ENCODE results near the gene CELSR1.

CELSR1 gene

GRCh38 chr22:46551321-46551720, 13.9 kb upstream of the CELSR1 start:
- DNase-seq: no peak

- DNase-seq: no peak
Observed at GRCh38 chr22:46549971-46550641, 12.7 kb upstream of the CELSR1 start.

GRCh38 chr22:46549563-46549840, 12.1 kb upstream of the CELSR1 start:
- no peak for DNase-seq

- DNase-seq: no peak
Observed at GRCh38 chr22:46547883-46548244, 10.4 kb upstream of the CELSR1 start.

- DNase-seq: no peak
Observed at GRCh38 chr22:46547179-46547882, 9.9 kb upstream of the CELSR1 start.

GRCh38 chr22:46546466-46547178, 9.2 kb upstream of the CELSR1 start:
- DNase-seq: no peak

DNA sequence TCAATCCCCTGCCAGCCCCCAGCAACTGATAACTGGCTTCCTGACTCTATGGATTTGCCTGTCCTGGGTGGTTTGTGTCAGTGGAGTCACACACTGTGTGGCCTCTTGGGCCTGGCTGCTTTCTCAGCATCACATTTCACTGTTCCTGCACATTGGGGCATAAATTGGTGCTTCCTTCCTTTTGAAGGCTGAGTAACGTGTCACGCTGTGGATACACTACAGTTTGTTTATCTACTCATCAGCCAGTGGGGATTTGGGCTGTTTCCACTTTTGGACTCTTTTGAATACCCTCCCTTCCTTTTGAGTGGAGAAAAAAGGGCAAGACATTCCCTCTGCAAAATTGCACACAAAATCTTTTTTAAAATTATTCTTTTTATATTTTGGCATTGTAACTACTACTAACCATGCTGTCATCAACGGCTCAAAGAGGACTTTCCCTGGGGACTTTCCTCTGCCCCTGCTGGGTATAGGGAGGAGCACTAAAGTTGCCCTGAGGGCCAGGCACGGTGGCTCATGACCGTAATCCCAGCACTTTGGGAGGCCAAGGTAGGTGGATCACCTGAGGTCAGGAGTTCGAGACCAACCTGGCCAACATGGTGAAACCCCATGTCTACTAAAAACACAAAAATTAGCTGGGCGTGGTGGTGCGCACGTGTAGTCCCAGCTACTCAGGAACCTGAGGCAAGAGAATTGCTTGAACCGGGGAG, 7.8 kb upstream of the CELSR1 start:
- no peak for DNase-seq

DNA sequence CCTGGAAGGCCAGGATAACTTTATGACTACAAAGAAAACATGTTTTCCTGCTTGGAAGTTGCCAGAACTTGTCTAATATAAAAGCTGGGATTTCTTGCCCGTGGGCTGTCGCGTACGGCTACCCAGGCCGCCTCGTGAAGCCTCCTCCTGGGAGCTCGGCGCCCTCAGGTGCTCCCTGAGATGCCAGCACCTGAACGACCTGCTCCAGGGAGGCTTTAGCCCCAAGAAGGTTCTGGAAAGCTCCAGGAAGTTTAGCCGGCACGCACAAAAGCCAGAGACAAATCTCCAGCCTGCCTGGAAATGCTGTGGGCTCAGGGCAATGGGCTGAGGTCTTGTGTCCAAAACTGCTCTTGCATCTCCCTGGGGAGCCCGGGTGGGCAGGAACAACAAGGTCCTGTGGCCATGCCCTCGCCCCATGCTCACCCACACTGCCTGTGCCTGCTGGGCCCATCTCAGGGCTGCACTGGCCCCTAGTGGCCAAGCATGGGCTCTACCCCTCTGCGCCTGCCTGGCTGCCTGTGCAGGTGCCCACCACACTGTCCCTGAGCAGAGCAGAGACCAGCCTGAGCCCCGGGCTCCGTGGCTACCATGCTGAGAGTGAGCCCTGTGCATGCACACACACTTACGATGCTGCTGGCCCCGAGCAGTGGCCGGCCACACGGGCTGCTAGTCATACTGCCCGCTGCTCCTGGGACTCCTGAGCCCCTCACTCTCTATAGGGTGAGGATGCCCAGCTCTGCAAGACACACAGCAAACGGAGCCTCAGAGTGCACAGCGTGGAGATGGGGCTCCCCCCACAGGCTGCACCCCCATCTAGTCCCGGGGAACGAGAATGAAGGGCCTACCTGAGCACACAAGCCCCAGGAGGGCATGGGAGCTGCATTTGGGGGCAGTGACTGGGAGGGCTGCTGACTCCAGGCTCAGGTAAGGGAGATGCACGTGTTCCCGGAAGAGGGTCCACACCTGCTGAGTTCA, 4.9 kb upstream of the CELSR1 start:
- DNase-seq: peak; percentile 38 to 64 (median 52)

DNA sequence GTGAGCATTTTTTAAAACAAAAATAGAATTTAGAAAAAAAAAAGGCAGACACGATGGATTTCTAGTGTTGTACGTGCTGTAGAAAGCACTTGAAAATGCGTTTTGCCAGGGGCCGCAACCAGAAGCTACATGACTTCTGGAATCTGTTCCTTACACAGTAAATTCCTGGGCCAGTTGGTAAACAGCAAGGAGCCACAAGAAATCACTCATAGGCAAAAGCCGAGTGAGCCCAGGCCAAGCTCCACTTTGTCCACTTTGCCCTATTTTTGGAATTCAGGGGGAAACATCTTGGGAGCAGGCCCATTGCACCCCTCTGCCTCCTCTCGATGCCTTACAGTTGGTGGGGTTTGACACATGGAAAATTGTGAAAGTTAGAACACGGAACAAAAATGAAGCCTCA, 4.1 kb upstream of the CELSR1 start:
- no peak for DNase-seq

- DNase-seq: no peak
Observed at GRCh38 chr22:46540874-46541273, 3.5 kb upstream of the CELSR1 start.

GRCh38 chr22:46539169-46539568, 1.7 kb upstream of the CELSR1 start:
- DNase-seq: no peak

DNA sequence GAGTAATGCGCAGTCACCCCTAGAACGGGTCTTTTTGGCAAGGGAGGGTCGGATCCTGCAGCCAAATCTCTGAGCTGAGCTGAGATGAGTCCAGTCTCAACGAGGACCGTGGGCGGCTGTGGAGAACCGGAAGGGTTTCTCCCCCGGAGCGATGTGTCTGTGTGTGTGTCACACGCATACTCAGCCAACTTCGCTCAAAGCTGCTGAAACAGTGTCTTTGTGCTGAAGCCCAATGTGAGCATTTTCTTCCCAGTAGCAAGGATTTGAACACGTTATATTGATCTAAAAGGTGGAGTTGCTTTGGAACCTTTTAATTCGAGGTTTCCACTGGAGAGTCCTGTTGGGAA, 1.4 kb upstream of the CELSR1 start:
- DNase-seq: no peak

- peak in 1 of 6 experiments; percentile 11 for DNase-seq
Observed at GRCh38 chr22:46537946-46538813, 760 bp upstream of the CELSR1 start.

- no peak for DNase-seq
Observed at GRCh38 chr22:46536537-46537224, 739 bp downstream of the CELSR1 start.

DNA sequence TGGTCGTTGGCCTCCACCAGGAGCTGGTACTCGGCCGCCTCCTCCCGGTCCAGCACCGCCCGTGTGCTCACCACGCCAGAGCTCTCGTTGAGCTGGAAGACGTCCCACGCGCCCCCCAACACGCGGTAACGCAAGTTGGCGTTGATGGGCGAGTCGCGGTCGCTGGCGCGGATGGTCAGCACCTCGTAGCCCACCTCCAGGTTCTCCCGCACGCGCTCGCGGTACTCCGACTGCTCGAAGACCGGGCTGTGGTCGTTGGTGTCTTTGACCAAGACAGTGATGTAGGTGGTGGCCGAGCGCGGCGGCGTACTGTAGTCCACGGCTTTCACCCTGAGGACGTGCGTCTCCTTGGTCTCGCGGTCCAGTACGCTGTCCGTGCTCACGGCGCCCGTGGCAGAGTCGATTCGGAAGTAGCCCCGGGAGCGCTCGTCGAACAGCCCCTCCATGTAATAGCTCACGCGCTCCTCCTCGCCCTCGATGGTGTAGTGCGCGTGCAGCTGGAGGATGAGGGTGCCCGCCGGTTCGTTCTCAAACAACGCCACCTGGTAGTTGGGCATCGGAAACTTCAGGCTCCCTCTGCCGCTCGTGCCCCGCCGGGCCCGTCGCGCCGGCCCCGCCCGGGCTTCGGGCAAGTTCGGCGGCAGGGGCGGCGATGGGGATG, 1.4 kb downstream of the CELSR1 start:
- no peak for DNase-seq

DNA sequence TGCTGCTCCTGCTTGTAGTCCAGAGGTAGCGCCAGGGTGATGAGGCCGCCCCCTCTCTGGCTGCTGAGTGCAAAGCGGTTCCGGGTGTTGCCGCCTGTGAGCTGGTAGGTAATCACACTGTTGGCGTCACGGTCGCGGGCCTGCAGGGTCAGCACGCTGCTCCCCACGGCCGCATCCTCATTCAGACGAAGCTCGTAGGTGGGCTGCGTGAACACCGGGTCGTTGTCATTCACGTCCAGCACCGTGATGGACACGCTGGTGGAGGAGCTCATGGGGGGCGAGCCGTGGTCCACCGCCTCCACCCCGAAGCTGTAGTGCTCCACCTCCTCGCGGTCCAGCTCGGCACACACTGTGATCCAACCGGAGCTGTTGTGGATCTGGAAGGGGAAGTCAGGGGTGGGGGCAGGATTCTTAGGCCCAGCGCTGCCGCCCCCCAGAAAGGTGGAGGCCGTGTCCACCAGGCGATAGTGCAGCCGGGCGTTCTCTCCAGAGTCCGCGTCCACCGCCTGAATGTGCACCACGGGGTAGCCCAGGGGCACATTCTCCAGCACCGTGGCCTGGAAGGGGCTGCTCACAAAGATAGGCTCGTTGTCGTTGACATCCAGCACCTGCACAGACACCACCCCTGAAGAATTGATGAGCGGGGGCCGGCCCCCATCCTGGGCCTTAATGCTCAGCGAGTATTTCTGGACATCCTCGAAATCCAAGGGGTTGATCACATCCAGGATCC, 2.4 kb downstream of the CELSR1 start:
- DNase-seq: no peak

DNA sequence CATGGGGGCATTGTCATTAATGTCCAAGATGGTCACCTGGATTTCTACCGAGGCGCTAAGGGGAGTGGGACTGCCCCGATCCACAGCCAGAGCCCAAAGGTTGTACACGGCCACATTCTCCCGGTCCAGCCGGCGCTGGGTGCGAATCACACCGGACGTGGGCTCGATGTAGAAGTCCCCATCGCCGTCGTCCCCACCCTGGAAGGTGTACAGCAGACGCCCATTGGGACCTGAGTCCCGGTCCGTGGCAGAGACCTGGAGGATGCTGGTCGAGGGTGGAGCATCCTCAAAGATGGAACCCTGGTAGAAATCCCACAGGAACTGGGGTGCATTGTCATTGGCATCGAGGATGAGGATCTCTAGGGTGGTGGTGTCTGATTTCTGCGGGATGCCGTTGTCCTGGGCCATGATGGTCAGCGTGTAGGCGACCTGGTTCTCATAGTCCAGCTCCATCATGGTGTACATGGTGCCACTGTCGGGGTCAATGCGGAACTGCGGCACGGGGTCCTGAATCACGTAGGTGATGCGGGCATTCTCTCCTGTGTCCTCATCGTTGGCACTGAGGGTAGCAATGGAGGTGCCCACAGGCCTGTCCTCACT, 3.1 kb downstream of the CELSR1 start:
- no peak for DNase-seq

GRCh38 chr22:46533070-46533833, 4.2 kb downstream of the CELSR1 start:
- DNase-seq: no peak

Measured in stimulated activated naive CD4-positive, alpha-beta T cell (primary cell).